NCI-H1092 (cell line): ENCODE data around the gene B9D1.

Source experiments
- DNase-seq: peaks from one replicate; lab custom pipeline; 2025; lab: John Stamatoyannopoulos, UW

Gene B9D1

DNA sequence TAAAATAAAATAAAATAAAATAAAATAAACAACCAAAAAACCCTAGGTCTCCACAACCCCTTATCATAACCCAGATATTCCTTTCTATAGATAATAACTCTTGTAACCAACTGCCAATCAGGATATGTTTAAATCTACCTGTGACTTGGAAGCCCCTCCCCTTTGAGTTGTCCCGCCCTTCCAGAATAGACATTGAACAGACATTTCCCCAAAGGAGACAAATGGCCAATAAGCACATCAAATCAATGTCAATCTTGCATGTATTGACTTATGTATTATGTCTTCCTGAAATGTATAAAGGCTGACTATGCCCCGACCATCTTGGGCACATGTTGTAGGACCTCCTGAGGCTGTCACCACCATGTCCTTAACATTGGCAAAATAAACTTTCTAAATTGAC, 14.3 kb upstream of the B9D1 start:
- DNase-seq, result no peak

DNA sequence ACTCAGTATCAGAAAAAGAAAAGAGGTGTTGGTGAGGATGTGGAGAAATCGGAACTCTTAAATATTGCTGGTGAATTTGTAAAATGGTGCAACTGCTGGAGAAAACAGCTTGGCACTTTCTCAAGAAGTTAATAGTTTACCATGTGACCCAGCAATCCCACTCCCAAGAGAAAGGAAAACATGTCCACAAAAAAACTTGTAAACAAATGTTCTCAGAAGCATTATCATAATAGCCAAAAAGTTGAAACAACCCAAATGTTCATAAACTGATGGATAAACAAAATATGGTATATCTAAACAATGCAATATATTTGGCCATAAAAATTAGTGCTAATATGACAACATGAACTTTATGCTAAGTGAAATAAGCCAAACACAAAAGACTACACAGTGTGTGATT, 13.2 kb upstream of the B9D1 start:
- no peak for DNase-seq

DNA sequence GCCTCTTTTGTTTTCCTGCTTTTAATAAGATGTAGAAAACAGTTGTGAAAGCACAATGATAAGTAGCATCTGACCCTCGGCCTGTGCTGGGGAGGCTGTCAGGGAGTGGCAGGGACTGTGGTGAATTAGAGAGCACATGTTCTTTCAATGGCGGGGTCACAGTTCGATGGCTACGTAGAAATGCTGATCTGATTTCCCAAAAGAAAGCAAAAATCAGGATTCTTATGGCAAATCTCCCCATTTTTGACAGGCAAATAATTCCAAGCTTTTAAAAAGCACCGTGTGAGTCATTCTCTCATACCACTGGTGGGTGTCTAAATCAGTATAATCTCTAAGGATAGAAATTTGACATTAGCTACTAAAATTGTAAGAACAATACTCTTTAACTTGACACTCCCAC, 11.6 kb upstream of the B9D1 start:
- DNase-seq, result no peak

DNA sequence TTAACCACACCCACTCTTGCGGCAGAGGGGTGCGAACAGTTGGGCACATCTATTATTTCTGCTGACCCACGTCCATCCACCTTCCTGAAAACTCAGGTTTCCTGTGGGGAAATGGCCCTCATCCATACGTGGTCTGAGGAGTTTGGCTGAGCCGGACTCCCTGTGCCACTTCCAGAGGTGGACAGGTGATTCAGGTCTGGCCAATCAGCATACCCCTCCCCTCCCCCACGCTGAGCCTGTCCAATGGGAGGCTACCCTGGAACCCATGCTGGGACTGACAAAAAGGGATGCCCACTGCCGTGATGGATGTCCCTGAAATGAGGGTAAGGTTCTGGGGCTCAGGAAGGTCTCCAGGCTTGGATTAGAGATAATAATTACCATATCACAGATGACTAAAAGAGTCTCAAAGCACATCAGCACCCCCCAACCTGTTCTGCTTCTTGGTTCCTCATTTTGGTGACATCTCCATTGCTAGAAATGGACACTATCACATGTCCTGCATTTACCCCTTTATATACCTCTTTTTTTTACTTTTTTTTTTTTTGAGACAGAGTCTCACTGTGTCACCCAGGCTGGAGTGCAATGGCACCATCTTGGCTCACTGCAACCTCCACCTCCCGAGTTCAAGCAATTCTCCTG, 10.5 kb upstream of the B9D1 start:
- no peak for DNase-seq

DNA sequence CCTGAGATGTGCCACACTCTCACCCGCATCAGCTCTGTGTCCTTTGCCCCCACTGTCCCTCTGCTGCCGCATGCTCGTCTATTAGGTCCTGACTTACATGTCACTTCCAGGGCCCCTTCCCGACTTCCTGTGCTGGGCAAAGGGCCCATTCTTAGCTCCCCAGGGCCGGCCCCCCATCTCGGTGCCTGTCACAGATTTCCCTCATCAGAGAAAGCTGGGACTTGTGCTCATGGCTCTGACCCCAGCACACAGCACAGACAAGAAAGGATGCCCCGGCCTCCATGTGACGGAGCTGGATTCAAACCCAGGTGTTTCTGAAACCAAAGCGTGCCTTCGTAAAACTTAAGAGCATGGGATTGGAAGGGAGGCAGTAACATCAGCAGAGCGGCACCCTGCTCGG, 9.9 kb upstream of the B9D1 start:
- DNase-seq, result no peak

DNA sequence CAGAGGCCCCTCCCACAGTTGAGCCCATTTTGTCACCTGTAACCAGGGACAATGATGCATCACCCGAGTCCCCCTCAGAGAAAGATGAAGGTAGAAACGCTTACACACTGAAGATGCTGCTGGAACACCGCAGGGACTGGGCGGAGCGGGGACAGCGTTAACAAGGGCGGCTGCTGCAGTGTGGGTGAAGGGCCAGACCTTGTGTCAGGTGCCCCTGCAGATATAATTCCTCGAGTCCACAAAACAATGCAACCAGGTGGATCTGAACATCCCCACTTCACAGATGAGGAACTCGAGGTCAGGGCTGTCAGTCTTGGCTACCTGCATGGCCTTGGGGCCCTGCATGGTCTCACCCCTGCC, 9.5 kb upstream of the B9D1 start:
- DNase-seq, result no peak

DNA sequence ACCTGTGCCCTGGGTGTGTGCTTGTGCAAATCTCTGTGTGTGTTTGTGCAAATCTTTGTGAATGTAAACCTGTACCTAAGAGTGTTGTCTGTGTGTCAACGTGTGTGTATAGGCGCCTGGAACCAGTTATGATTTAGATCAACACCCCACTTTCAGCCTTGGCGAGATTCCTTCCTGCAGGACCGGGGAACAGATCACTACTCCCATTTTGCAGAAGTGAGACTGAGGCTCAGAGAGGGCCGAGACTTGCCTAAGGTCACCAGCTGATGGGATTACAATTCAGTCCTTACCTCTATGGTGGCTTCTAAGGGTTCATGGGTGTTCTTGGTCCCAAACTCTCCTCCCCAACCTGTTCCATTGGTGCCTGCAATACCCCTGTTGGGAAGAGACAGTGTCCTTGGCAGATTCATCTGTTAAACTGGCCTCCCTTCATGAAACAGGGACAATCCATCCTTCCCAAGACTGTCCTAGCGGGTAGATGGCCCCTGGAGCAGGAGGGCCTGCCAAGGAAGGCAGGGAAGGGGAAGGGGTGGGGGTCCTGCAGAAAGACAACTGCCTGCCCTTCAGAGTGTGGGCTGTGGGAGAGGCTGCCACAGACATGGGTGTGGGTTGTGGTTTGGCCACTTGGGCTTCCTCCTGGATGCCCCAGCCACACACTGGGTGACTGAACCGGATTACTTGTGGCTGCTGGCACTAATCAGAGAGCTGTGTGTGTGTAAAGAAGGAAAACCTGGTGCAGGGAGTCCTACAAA, 8.9 kb upstream of the B9D1 start:
- no peak for DNase-seq

DNA sequence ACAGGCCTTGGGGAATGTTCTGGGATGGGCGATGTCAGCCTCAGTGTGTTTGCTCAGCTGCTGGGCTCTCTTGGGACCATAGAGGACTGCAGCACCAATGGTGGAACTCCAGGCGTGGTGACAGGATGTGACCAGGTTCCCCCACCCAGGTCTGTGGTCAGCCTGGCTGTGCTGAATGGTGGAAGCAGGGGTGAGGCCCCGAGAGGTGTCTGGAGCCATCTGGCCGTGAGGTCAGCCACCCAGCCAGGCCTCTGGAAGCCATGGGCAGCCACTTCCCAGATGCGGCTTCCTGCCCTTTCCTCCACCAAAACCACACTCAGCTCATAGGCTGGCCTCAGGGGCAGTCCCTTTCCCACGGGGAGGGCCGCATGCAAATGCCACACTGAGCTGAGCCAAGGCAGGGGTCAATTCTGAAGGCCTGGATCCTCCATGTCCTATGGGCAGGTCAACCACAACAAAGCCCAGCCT, 8.0 kb upstream of the B9D1 start:
- no peak for DNase-seq

DNA sequence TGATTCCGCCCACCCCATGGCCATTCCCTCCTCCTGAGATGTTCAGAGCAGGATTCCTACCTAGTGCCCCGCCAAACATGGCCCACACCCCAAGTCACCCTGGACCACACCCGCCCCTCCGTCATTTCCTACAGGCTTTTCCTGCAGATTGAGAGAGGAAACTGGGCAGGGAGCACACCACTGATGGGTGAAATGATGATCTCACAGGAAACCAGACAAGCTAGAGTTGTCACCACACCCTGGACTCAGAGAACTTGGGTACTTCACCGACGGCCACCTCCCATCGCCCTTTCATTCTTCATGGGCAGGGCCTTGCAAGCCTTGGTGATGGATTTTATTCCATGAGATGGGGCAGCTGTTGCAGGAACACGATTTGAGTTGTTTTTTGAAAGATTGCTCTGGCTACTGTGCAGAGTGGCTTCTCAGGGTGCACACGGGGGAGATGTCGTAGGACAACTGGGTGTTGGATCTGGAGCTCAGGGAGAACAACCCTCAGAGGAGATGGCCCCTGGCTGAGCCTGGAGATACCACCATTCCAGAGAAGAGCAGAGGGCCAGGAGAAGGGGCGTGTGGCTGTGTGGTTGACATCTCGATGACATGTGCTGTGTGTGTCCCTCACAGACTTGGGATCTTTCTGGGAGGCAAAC, 7.4 kb upstream of the B9D1 start:
- DNase-seq, result no peak

DNA sequence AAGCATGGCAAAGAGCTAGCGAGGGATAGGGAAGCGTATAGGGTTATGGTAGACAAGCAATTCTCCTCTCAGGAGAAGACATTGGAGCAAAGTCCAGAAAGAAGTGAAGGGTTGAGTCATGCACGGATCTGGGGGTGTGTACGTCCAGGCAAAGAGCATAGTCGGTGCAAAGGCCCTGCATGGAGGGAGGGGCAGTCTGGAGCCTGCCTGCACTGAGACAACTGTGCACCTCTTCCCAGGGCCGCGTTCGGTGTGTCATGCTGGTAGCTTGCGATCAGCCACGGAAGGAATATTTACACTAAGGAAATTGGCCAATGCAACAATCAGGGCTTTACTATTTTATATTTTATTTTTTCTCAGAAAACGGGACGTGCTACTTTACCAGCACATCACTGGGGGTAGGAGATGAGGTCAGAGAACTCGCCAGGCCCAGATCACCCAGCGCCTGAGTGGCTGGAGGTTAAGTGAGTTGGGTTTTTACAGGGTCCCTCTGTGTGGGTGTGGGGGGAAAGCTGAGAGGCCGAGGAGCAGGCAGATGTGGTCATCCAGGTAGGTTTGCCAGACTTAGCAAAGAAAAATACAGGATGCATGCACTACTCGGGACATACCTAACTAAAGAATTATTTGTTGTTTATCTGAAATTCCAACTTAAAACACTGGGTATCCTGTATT, 6.7 kb upstream of the B9D1 start:
- DNase-seq, result no peak

DNA sequence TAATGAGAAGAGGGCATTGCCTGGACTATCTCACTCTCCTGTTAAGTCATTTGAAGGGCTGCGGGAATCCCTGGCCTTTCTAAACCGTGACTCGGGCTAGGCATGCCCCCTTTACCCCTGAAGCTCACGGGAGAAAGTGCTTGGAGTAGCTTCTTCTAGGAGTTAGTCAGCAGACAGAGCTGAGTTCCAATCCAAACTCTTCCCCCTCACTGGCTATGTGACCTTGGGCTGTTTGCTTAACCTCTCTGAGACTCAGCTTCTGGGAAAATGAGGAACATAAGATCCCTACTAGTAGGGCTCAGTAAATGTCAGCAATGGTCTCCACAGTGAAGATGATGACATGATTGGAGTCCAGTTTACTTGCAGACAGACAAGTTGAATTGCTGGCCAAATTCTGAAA, 5.7 kb upstream of the B9D1 start:
- no peak for DNase-seq

DNA sequence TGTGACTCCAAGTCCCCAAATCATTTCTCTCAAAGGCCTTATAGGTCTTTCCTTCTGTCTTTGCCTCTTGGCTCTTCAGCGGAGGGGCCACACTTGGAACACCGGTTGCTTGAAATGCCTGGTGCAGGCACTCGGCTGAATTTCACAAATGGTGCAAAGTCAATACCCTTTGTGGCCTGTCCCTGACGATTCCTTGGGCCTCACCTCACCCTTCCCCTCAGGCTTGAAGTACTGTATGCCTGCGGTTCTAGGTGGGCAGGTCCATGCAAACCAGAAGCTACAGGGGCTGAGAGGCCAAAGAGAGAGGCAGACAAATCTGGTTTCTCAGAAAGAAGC, 4.1 kb upstream of the B9D1 start:
- DNase-seq, result no peak

DNA sequence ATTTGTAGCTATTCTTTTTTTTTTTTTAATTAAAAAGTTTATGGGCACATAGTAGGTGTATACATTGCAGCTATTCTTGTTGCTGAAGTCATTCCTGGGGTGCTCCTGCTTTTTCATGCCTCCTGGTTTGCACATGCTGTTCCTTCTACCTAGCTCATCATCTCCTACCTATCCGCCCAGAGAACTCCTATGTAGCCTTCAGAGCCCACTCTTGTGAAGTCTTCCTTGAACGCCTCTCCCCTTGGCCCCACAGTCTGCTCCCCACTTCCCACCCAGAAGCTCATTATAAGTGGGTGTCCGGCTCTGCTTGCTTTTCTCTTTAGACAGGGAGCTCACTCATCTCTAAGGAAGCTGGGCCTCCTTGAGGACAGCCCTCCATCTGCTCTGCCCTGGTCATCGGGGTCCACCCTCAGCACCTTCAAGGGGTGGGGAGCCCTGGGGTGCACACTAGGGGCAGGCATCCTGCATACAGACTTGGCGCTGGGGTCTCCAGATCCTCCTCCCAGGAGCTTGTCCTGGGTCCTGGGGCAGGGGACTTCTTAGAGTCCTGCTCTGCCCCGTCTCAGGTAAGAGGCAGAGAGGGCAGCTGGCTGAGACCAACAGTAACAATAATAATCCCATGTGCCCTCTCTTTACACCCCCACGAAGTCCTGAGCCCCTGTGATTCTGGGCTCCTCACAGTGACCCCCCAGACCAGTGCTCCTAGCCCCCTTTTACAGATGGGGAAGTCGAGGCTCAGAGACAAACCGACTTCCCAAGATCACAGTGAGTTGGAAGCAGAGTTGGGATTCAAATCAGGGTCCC, 3.5 kb upstream of the B9D1 start:
- no peak for DNase-seq

DNA sequence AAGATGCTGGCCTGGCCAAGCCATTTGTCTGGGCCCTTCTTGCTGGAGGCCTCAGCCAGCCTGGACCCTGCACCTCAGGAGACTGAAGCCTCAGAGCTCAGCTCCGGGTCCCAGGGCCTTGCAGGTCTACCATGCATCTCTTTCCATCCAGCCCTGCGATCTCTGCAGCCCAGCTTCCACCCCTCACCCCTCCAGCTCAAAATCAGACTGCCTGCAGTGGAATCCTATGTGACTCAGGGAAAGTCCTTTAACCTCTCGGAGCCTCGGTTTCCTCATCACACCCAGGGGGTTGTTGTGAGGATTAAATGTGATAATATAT, 2.9 kb upstream of the B9D1 start:
- no peak for DNase-seq

DNA sequence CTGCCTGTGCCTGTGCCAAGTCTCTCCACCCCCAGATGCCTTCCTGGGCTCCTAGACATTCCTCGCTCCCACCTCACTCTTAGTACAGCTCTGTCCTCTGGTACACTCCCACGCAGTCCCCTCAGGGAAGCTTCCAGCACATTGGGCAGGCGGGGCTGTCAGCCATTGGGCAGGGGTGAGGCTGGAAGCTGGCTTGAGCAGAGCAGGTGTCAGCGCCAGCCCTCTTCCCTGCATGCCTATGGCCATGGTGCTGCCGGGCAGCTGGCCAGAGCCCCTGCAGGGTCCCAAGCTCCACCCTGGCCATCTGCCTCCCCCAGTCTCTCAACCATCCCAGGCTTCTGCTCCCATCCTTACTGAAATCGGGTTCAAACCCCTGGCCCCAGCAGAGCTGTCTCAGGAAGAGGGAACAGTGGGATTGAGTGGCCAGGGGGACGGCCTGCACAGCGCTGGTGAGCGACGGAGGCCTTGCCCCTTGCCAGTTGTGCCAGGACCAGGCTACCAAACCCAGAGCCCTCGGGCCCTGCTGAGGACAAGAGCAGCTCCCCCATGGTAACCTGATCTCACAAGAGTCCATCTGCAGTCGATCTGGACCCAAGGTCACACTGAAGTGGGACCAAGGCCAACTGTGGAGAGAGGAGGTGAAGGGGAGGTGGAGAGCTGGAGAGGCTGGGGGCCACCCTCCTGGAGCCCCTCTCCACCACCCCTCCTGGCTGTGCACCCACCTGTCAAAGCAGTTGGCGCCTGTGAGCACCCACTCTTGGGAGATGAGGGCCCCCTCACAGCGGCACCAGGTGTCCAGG, 2.4 kb upstream of the B9D1 start:
- DNase-seq, result peak; percentile 28

DNA sequence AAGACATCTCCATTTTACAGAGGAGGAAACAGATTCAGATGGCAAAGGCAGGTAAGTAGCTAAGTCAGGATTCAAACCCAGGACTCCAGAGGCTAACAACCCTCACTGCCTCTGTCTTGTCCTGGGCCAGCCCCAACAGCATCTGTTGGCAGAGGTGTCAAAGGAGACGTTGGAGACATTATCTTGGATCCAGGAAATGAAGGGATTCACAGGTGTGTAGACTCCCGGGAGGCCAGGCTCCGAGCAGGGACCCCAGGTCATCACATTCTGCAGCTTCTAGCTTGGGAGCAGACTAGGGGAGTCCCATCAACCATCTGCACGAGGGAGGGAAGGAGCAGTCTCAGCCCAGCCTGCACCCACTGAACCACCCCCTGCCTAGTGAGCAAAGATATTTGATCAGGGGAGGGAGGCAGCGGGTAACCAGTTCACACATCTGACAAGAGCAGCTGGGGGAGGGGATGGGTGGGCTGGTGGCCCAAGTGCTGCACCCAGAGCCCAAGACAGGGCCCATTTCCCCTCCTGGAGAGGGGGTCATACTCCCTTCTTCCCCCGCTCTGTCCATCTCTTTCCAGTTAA, 1.0 kb upstream of the B9D1 start:
- no peak for DNase-seq

DNA sequence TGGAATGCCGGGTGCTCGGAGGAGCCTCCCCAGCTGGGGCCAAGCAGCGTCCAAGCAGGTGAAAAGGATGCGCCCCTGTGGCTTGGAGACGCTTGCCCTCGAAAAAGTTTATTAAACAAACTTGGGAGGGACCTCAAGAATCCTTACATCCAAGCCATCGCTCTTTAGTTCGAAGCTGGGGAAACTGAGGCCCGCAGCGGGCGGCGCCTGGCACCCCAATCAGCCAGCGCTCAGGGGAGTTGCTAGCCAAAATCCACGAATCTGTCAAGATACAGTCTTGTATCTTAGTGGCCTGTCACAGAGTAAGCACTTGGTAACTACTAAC, 553 bp upstream of the B9D1 start:
- DNase-seq, result no peak

DNA sequence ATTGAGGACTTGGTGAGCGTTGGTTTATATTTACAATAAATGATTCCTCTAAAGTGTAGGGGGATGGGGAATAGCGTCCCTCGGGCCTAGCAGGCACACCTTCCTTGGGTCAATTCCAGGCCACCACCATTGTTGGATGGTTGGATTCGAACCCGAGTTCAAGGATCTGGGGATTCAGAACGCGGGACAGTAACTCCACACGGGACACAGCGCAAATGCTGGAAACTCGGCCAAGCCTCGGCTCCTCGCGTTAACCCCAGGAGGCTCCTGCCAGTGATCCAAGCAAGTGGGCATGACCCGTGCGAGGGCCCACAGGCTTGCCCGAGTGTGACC, 613 bp downstream of the B9D1 start:
- DNase-seq, result no peak

DNA sequence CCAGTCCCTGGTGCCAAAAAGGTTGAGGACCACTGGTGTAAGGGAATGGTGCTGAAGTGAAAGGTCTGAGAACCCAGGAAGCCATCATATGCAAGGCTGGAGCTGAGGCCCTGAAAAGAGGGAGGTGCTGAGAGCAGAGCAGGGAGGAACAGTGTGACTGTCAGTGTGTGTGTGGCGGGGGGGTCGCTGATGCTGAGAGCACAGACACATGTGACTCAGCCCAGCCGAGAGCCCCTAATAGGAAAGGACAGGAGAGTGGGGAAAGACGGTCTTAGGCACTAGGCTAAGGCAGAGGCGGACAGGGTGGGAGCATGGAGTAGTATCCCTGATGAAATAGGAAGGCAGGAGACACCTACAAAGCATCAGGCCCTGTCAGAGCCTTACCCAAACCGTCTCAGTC, 1.2 kb downstream of the B9D1 start:
- DNase-seq, result no peak

DNA sequence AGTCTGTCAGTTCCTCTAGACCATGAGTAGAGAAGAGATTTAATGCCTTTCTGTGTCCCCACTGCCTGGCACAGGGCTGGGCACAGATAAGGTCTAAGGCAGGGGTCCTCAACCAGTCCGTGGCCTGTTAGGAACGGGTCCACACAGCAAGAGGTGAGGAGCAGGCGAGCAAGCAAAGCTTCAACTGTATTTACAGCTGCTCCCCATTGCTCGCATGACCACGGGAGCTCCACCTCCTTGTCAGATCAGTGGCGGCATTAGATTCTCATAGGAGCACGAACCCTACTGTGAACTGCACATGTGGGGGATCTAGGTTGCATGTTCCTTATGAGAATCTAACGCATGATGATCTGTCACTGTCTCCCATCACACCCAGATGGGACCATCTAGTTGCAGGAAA, 1.8 kb downstream of the B9D1 start:
- DNase-seq, result no peak

DNA sequence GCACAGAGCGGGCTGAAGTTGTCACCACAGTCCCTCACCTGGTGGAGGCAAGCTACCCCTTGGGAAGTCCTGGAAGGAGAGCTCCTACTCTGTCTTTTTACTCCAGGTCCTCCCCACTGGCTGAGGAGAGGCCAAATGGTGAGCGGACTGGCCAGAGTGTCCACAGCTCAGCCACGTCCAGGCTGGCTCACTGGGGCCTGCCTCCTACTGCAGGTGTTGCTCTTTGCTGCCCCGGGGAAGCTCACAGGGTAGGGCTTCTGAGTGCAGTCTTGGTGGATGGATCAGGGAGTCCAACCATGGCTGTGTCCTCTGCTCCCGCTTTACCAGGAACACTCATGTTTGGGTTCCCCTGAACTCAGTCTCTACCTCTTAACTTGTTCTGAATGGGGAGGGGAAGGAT, 2.7 kb downstream of the B9D1 start:
- no peak for DNase-seq

DNA sequence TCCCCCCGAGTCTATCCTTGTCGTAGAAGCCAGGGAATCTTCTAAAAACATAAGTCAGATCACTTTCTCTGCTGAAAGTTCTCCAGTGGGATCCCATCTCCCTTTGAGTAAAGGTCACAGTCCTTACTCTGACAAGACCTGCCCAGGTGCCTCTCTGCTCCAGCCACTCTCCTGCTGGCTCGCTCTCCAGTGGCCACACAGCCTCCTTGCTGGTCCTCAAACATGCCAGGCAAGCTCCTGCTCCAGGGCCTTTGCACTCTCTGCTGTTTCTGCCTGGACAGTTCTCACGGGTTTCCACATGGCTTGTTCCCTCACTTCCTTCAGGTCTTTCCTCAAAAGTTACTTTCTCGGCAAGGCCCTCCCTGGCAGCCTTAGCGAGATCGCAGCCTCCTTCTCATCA, 3.4 kb downstream of the B9D1 start:
- no peak for DNase-seq
